Right lobe of liver (tissue), 4 donors: ENCODE measurements around the gene AMY2B.
"Not testable (repeated sequence)": the region's sequence is repeated elsewhere in the genome, so short reads cannot be mapped to it uniquely, and the experiment has no call there.

Experiments used
- CTCF ChIP-seq, 4 donors: fragments of 200-600 bp in 3 of 4; fragments of 450-650 bp in 1 of 4; IDR thresholded peaks; one replicate each; pipeline versions ENCODE4 v1.5.1 to v1.8.0; 2016 to 2022; ENCODE audit warnings: antibody characterized with exemption in 4 of 4, mild to moderate bottlenecking in 2 of 4
- POLR2A ChIP-seq: fragments of 450-650 bp; IDR thresholded peaks from one replicate; pipeline ENCODE4 v1.6.1; 2017; ENCODE audit warnings: antibody characterized with exemption, mild to moderate bottlenecking
- donor health status: DM: no; HTN: no; CAD: no.
- donor health status: DM: no; HTN: no; CAD: no.
- donor health status: DM: no; HTN: yes; CAD: no.

- TF ChIP-seq POLR2A; CTCF (IDR thresholded peaks at IDR 0.05): not testable (repeated sequence)
Measured at GRCh38 chr1:103571289-103571688, at the start of gene AMY2B.
